Measurements from ENCODE around the gene ZNF267. TPM values are rescaled to one million over a fixed set of nuclear protein-coding genes. Genes with fewer than 3 reads are reported as not detected.
"Not testable (repeated sequence)": the region's sequence is repeated elsewhere in the genome, so short reads cannot be mapped to it uniquely, and the experiment has no call there.

The ZNF267 gene
- total RNA-seq: 10 to 100 TPM; 61.9 to 64.9 TPM

GRCh38 chr16:31873556-31874365, at the start of gene ZNF267:
ZNF267 (plus strand) TSS chr16:31873807; CDS start chr16:31873967, 160 bp downstream.
- H3K4me3 Mint-ChIP-seq: peak within 1 kb of the TSS; percentile 94
- peaks cover 51% of the 10 kb centered on the region for H3K36me3 Mint-ChIP-seq (ENCODE audit: low read depth)
- ATAC-seq (peak; percentile 60), DNase-seq (peak; percentile 96)
- intact Hi-C loops (cut with DNase I, micrococcal nuclease): loop anchor here (1.0 to 10.0 kb wide), 7 partner anchors 15 to 949 kb away; partner anchors contain the start of genes ARMC5 (in 1 of the 2), BCKDK (in 1 of the 2), FBXL19 (in 1 of the 2) and FUS (in 1 of the 2)
- POLR2A ChIA-PET: interaction anchor here (0.6 to 2.1 kb wide), 12 partner anchors 13 to 766 kb away, joined by 3 to 10 read pairs (median 3); partner anchors contain the start of genes KAT8 and RUSF1
- CTCF ChIA-PET: interaction anchor here (1.1 to 1.6 kb wide), 3 partner anchors 161 to 731 kb away, joined by 3 to 4 read pairs (median 4); a partner anchor contains a TSS
- peaks cover 73% of the 10 kb centered on the region for H3K4me1 Mint-ChIP-seq
- H3K9me3 Mint-ChIP-seq (ENCODE audit: low read depth): no peaks in the 10 kb centered on the region
- peak within 1 kb of the TSS; percentile 97 for H3K27ac Mint-ChIP-seq
- H3K27me3 Mint-ChIP-seq: no peaks in the 10 kb centered on the region

- DNase-seq (no peak), ATAC-seq (no peak)
- Mint-ChIP-seq H3K4me1 (no peaks in the 10 kb centered on the region), H3K9me3 (ENCODE audit: low read depth) (peaks cover 11% of the 10 kb centered on the region), H3K27ac (no peak overlapping the region), H3K36me3 (ENCODE audit: low read depth) (peaks cover under 1% of the 10 kb centered on the region), H3K4me3 (no peak overlapping the region), H3K27me3 (no peaks in the 10 kb centered on the region)
- POLR2A ChIA-PET: no interaction called here
- CTCF ChIA-PET: no interaction called here
- intact Hi-C loops (cut with DNase I, micrococcal nuclease): no loop called here
Observed at GRCh38 chr16:31833047-31833446, 40.6 kb upstream of the ZNF267 start.

- H3K27me3 Mint-ChIP-seq; H3K27ac Mint-ChIP-seq; H3K36me3 Mint-ChIP-seq (ENCODE audit: low read depth); ATAC-seq; CTCF ChIA-PET; H3K4me3 Mint-ChIP-seq; POLR2A ChIA-PET; intact Hi-C loops (cut with DNase I, micrococcal nuclease); H3K4me1 Mint-ChIP-seq; DNase-seq: not testable (repeated sequence)
- peaks cover 13% of the 10 kb centered on the region for H3K9me3 Mint-ChIP-seq (ENCODE audit: low read depth)
Observed at GRCh38 chr16:31836396-31836795, 37.2 kb upstream of the ZNF267 start.

- Mint-ChIP-seq H3K27ac (no peak overlapping the region), H3K27me3 (peaks cover 4% of the 10 kb centered on the region), H3K36me3 (ENCODE audit: low read depth) (peaks cover 4% of the 10 kb centered on the region), H3K9me3 (ENCODE audit: low read depth) (peaks cover 21% of the 10 kb centered on the region), H3K4me1 (no peaks in the 10 kb centered on the region), H3K4me3 (no peak overlapping the region)
- ChIA-PET POLR2A (no interaction called here), CTCF (no interaction called here)
- DNase-seq (no peak), ATAC-seq (no peak)
- intact Hi-C loops (cut with DNase I, micrococcal nuclease): no loop called here
Observed at GRCh38 chr16:31842864-31843263, 30.7 kb upstream of the ZNF267 start.

- H3K4me3 Mint-ChIP-seq; H3K27me3 Mint-ChIP-seq; ATAC-seq; intact Hi-C loops (cut with DNase I, micrococcal nuclease); H3K36me3 Mint-ChIP-seq (ENCODE audit: low read depth); H3K4me1 Mint-ChIP-seq; DNase-seq; H3K27ac Mint-ChIP-seq; POLR2A ChIA-PET: not testable (repeated sequence)
- H3K9me3 Mint-ChIP-seq (ENCODE audit: low read depth): peaks cover 31% of the 10 kb centered on the region
- CTCF ChIA-PET: interaction anchor here (1.2 kb wide), 1 partner anchor 10 kb away, joined by 5 read pairs; no protein-coding TSS in a partner anchor
Observed at GRCh38 chr16:31848572-31848971, 25.0 kb upstream of the ZNF267 start.

GRCh38 chr16:31853291-31853690, 20.3 kb upstream of the ZNF267 start:
- H3K4me1 Mint-ChIP-seq: no peaks in the 10 kb centered on the region
- H3K27ac Mint-ChIP-seq: no peak overlapping the region
- peaks cover 6% of the 10 kb centered on the region for H3K36me3 Mint-ChIP-seq (ENCODE audit: low read depth)
- ATAC-seq (no peak), DNase-seq (no peak)
- POLR2A ChIA-PET: no interaction called here
- no peaks in the 10 kb centered on the region for H3K27me3 Mint-ChIP-seq
- H3K9me3 Mint-ChIP-seq (ENCODE audit: low read depth): peaks cover 13% of the 10 kb centered on the region
- CTCF ChIA-PET: no interaction called here
- no peak overlapping the region for H3K4me3 Mint-ChIP-seq
- intact Hi-C loops (cut with DNase I, micrococcal nuclease): no loop called here

GRCh38 chr16:31860508-31860907, 13.1 kb upstream of the ZNF267 start:
- POLR2A ChIA-PET: no interaction called here
- Mint-ChIP-seq H3K9me3 (ENCODE audit: low read depth) (no peaks in the 10 kb centered on the region), H3K27ac (no peak overlapping the region), H3K36me3 (ENCODE audit: low read depth) (no peaks in the 10 kb centered on the region), H3K4me3 (no peak overlapping the region), H3K4me1 (peaks cover 30% of the 10 kb centered on the region), H3K27me3 (no peaks in the 10 kb centered on the region)
- intact Hi-C loops (cut with DNase I, micrococcal nuclease): loop anchor here (10.0 kb wide), 4 partner anchors 124 to 906 kb away; partner anchors contain the start of genes PYDC1 (in 1 of the 2), SETD1A (in 1 of the 2) and TRIM72 (in 1 of the 2)
- CTCF ChIA-PET: interaction anchor here (0.6 to 4.2 kb wide), 3 partner anchors 9 to 151 kb away, joined by 3 to 35 read pairs (median 3); no protein-coding TSS in a partner anchor
- DNase-seq (no peak), ATAC-seq (no peak)

GRCh38 chr16:31861455-31861854, 12.2 kb upstream of the ZNF267 start:
- Mint-ChIP-seq H3K36me3 (ENCODE audit: low read depth) (no peaks in the 10 kb centered on the region), H3K4me3 (no peak overlapping the region), H3K4me1 (peaks cover 31% of the 10 kb centered on the region), H3K27ac (peak overlapping the region; percentile 42), H3K9me3 (ENCODE audit: low read depth) (no peaks in the 10 kb centered on the region), H3K27me3 (no peaks in the 10 kb centered on the region)
- ChIA-PET CTCF (interaction anchor here (0.5 to 4.2 kb wide), 2 partner anchors 8 to 124 kb away, joined by 3 to 35 read pairs; no protein-coding TSS in a partner anchor), POLR2A (interaction anchor here (0.5 kb wide), 1 partner anchor 12 kb away, joined by 3 read pairs; the partner anchor contains the start of gene ZNF267)
- ATAC-seq (peak; percentile 66), DNase-seq (peak; percentile 13)
- intact Hi-C loops (cut with DNase I, micrococcal nuclease): loop anchor here (10.0 kb wide), 4 partner anchors 123 to 907 kb away; partner anchors contain the start of genes PYDC1 (in 1 of the 2), SETD1A (in 1 of the 2) and TRIM72 (in 1 of the 2)

GRCh38 chr16:31862761-31863160, 10.8 kb upstream of the ZNF267 start:
- no peak overlapping the region for H3K27ac Mint-ChIP-seq
- POLR2A ChIA-PET: no interaction called here

GRCh38 chr16:31868164-31868563, 5.4 kb upstream of the ZNF267 start:
- H3K4me3 Mint-ChIP-seq: no peak overlapping the region
- H3K27ac Mint-ChIP-seq: no peak overlapping the region
- CTCF ChIA-PET: interaction anchor here (0.6 to 3.5 kb wide), 20 partner anchors 9 to 1071 kb away, joined by 3 to 35 read pairs (median 5); partner anchors contain the start of genes ARMC5, HSD3B7 and PYDC1
- intact Hi-C loops (cut with DNase I, micrococcal nuclease): loop anchor here (1.0 to 10.0 kb wide), 14 partner anchors 12 to 913 kb away; partner anchors contain the start of genes ARMC5 (in 1 of the 2), HSD3B7 (in 1 of the 2), PYCARD (in 1 of the 2) and PYDC1 (in 1 of the 2)
- H3K4me1 Mint-ChIP-seq: peaks cover 53% of the 10 kb centered on the region
- no peaks in the 10 kb centered on the region for H3K9me3 Mint-ChIP-seq (ENCODE audit: low read depth)
- ATAC-seq: no peak
- POLR2A ChIA-PET: interaction anchor here (0.6 to 2.1 kb wide), 5 partner anchors 10 to 411 kb away, joined by 3 to 29 read pairs (median 8); partner anchors contain the start of gene RUSF1
- H3K36me3 Mint-ChIP-seq (ENCODE audit: low read depth): peaks cover 3% of the 10 kb centered on the region
- no peaks in the 10 kb centered on the region for H3K27me3 Mint-ChIP-seq
- no peak for DNase-seq

More at GRCh38 chr16:31862761-31863160, 10.8 kb upstream of the ZNF267 start:
- Mint-ChIP-seq H3K27me3 (no peaks in the 10 kb centered on the region), H3K36me3 (ENCODE audit: low read depth) (no peaks in the 10 kb centered on the region), H3K9me3 (ENCODE audit: low read depth) (no peaks in the 10 kb centered on the region), H3K4me3 (no peak overlapping the region), H3K4me1 (peaks cover 33% of the 10 kb centered on the region)
- ATAC-seq: no peak
- no peak for DNase-seq
- CTCF ChIA-PET: interaction anchor here (0.9 kb wide), 1 partner anchor 9 kb away, joined by 3 read pairs; no protein-coding TSS in a partner anchor
- intact Hi-C loops (cut with DNase I, micrococcal nuclease): loop anchor here (10.0 kb wide), 4 partner anchors 122 to 908 kb away; partner anchors contain the start of genes PYDC1 (in 1 of the 2), SETD1A (in 1 of the 2) and TRIM72 (in 1 of the 2)

- peak overlapping the region; percentile 63 for H3K4me3 Mint-ChIP-seq
- ATAC-seq (peak; percentile 54), DNase-seq (peak; percentile 90)
- intact Hi-C loops (cut with DNase I, micrococcal nuclease): loop anchor here (1.0 to 10.0 kb wide), 16 partner anchors 9 to 914 kb away; partner anchors contain the start of genes ARMC5 (in 1 of the 2), HSD3B7 (in 1 of the 2), PYCARD (in 1 of the 2) and PYDC1 (in 1 of the 2)
- POLR2A ChIA-PET: interaction anchor here (0.6 to 2.1 kb wide), 8 partner anchors 9 to 689 kb away, joined by 3 to 29 read pairs (median 8); partner anchors contain the start of genes FUS and RUSF1
- H3K36me3 Mint-ChIP-seq (ENCODE audit: low read depth): peaks cover 3% of the 10 kb centered on the region
- peaks cover 55% of the 10 kb centered on the region for H3K4me1 Mint-ChIP-seq
- H3K27ac Mint-ChIP-seq: peak overlapping the region; percentile 91
- CTCF ChIA-PET: interaction anchor here (0.7 to 3.5 kb wide), 30 partner anchors 8 to 927 kb away, joined by 3 to 35 read pairs (median 4); partner anchors contain the start of genes ARMC5, HSD3B7, PYDC1 and RUSF1
- H3K9me3 Mint-ChIP-seq (ENCODE audit: low read depth): no peaks in the 10 kb centered on the region
- H3K27me3 Mint-ChIP-seq: no peaks in the 10 kb centered on the region
Observed at GRCh38 chr16:31868691-31869167, 4.9 kb upstream of the ZNF267 start.
